ENCODE measurements around the gene CFAP100. TPM values are rescaled to one million over a fixed set of nuclear protein-coding genes. Genes with fewer than 3 reads are reported as not detected.

CFAP100 gene
- total RNA-seq, 1 donor from 2014 or later = not detected

- Histone ChIP-seq H2AFZ (ENCODE audit: low read depth, low read length) (no peak overlapping the region), H3K9ac (ENCODE audit: low read length) (no peak overlapping the region), H3K4me3 (ENCODE audit: insufficient read depth, low read depth, low read length) (no peak overlapping the region), H3K9me3 (ENCODE audit: insufficient read depth, low read depth, low read length) (no peaks in the 10 kb centered on the region), H3K4me1 (ENCODE audit: insufficient read depth, low read length) (no peaks in the 10 kb centered on the region), H4K20me1 (ENCODE audit: insufficient read depth, low read length) (peaks cover 63% of the 10 kb centered on the region), H3K36me3 (ENCODE audit: insufficient read depth, low read length) (peaks cover 30% of the 10 kb centered on the region), H3K4me2 (ENCODE audit: low read length) (no peak overlapping the region), H3K79me2 (ENCODE audit: insufficient read depth, low read length) (peaks cover 28% of the 10 kb centered on the region), H3K27me3 (ENCODE audit: insufficient read depth, low read length) (no peaks in the 10 kb centered on the region), H3K27ac (ENCODE audit: low read depth, low read length) (no peak overlapping the region)
- FAIRE-seq (no peak), DNase-seq (ENCODE audit: low read depth) (no peak)
- H3K27me3 Mint-ChIP-seq (ENCODE audit: low read depth, unreplicated experiment) = no peaks in the 10 kb centered on the region
- no peaks in the 10 kb centered on the region for H3K36me3 Mint-ChIP-seq (ENCODE audit: low read depth, unreplicated experiment)
- TF ChIP-seq CTCF (IDR thresholded peaks at IDR 0.05; ENCODE audit: insufficient read depth, low read depth, low read length) = no peak
- TF ChIP-seq EZH2 (IDR thresholded peaks at IDR 0.05; ENCODE audit: insufficient read depth, low read length) = no peak
- H3K4me3 Mint-ChIP-seq (ENCODE audit: unreplicated experiment) = no peak overlapping the region
- peaks cover 4% of the 10 kb centered on the region for H3K4me1 Mint-ChIP-seq (ENCODE audit: low read depth, unreplicated experiment)
- H3K27ac Mint-ChIP-seq (ENCODE audit: unreplicated experiment) = no peak overlapping the region
- H3K9me3 Mint-ChIP-seq (ENCODE audit: unreplicated experiment) = no peaks in the 10 kb centered on the region
These were observed 61.5 kb downstream of the CFAP100 start for GRCh38 chr3:126456211-126456610.

GRCh38 chr3:126456766-126457388 lies 62.2 kb downstream of the CFAP100 start:
- Mint-ChIP-seq H3K27ac (ENCODE audit: unreplicated experiment) (no peak overlapping the region), H3K9me3 (ENCODE audit: unreplicated experiment) (no peaks in the 10 kb centered on the region), H3K27me3 (ENCODE audit: low read depth, unreplicated experiment) (no peaks in the 10 kb centered on the region), H3K36me3 (ENCODE audit: low read depth, unreplicated experiment) (peaks cover 5% of the 10 kb centered on the region), H3K4me1 (ENCODE audit: low read depth, unreplicated experiment) (peaks cover 4% of the 10 kb centered on the region), H3K4me3 (ENCODE audit: unreplicated experiment) (no peak overlapping the region)
- DNase-seq (ENCODE audit: low read depth) (no peak), FAIRE-seq (no peak)
- no peaks in the 10 kb centered on the region for H3K9me3 ChIP-seq (ENCODE audit: insufficient read depth, low read depth, low read length)
- H4K20me1 ChIP-seq (ENCODE audit: insufficient read depth, low read length) = peaks cover 60% of the 10 kb centered on the region
- no peak overlapping the region for H3K9ac ChIP-seq (ENCODE audit: low read length)
- no peak overlapping the region for H2AFZ ChIP-seq (ENCODE audit: low read depth, low read length)
- no peak overlapping the region for H3K4me3 ChIP-seq (ENCODE audit: insufficient read depth, low read depth, low read length)
- no peak overlapping the region for H3K4me2 ChIP-seq (ENCODE audit: low read length)
- H3K79me2 ChIP-seq (ENCODE audit: insufficient read depth, low read length) = peaks cover 26% of the 10 kb centered on the region
- H3K4me1 ChIP-seq (ENCODE audit: insufficient read depth, low read length) = no peaks in the 10 kb centered on the region
- H3K27ac ChIP-seq (ENCODE audit: low read depth, low read length) = no peak overlapping the region
- H3K36me3 ChIP-seq (ENCODE audit: insufficient read depth, low read length) = peaks cover 31% of the 10 kb centered on the region
- no peaks in the 10 kb centered on the region for H3K27me3 ChIP-seq (ENCODE audit: insufficient read depth, low read length)
- TF ChIP-seq CTCF (IDR thresholded peaks at IDR 0.05; ENCODE audit: insufficient read depth, low read depth, low read length) = no peak
- no peak for TF ChIP-seq EZH2 (IDR thresholded peaks at IDR 0.05; ENCODE audit: insufficient read depth, low read length)

- Histone ChIP-seq H3K4me2 (ENCODE audit: low read length) (no peak overlapping the region), H3K4me1 (ENCODE audit: insufficient read depth, low read length) (no peaks in the 10 kb centered on the region), H3K9ac (ENCODE audit: low read length) (no peak overlapping the region), H3K27ac (ENCODE audit: low read depth, low read length) (no peak overlapping the region), H3K9me3 (ENCODE audit: insufficient read depth, low read depth, low read length) (no peaks in the 10 kb centered on the region), H3K79me2 (ENCODE audit: insufficient read depth, low read length) (peaks cover 26% of the 10 kb centered on the region), H3K27me3 (ENCODE audit: insufficient read depth, low read length) (no peaks in the 10 kb centered on the region), H3K4me3 (ENCODE audit: insufficient read depth, low read depth, low read length) (no peak overlapping the region), H4K20me1 (ENCODE audit: insufficient read depth, low read length) (peaks cover 63% of the 10 kb centered on the region), H3K36me3 (ENCODE audit: insufficient read depth, low read length) (peaks cover 36% of the 10 kb centered on the region), H2AFZ (ENCODE audit: low read depth, low read length) (no peak overlapping the region)
- peaks cover 9% of the 10 kb centered on the region for H3K36me3 Mint-ChIP-seq (ENCODE audit: low read depth, unreplicated experiment)
- H3K9me3 Mint-ChIP-seq (ENCODE audit: unreplicated experiment) = no peaks in the 10 kb centered on the region
- H3K4me1 Mint-ChIP-seq (ENCODE audit: low read depth, unreplicated experiment) = peaks cover 4% of the 10 kb centered on the region
- H3K27ac Mint-ChIP-seq (ENCODE audit: unreplicated experiment) = no peak overlapping the region
- FAIRE-seq (no peak), DNase-seq (ENCODE audit: low read depth) (no peak)
- TF ChIP-seq EZH2 (IDR thresholded peaks at IDR 0.05; ENCODE audit: insufficient read depth, low read length) = no peak
- no peak for TF ChIP-seq CTCF (IDR thresholded peaks at IDR 0.05; ENCODE audit: insufficient read depth, low read depth, low read length)
- H3K27me3 Mint-ChIP-seq (ENCODE audit: low read depth, unreplicated experiment) = no peaks in the 10 kb centered on the region
- H3K4me3 Mint-ChIP-seq (ENCODE audit: unreplicated experiment) = no peak overlapping the region
These were observed 64.5 kb downstream of the CFAP100 start for GRCh38 chr3:126459111-126459762.
